Activated CD8-positive, alpha-beta T cell treated with anti-CD3 and anti-CD28 coated beads, Interleukin-2, amount 10 ng/mL, durations not matched to agents 7 days and 5 days (primary cell): Measurements from ENCODE around the gene ZNF468. TPM values are rescaled to one million over a fixed set of nuclear protein-coding genes. Genes with fewer than 3 reads are reported as not detected.
"Not testable (repeated sequence)": the region's sequence is repeated elsewhere in the genome, so short reads cannot be mapped to it uniquely, and the experiment has no call there.

Experiments
- ATAC-seq: fragments of 150-1000 bp; cut with Tn5 transposase; one replicate; pipeline ENCODE4 v1.10.0; 2021; ENCODE audit warnings: moderate library complexity
- CTCF ChIA-PET: fragments of 350-600 bp; sonication (Branson Sonifier 250); formaldehyde crosslinking; loops from one replicate; lab custom pipeline; 2021; ENCODE audit warnings: antibody characterized with exemption; lab: Charles Lee
- POLR2A ChIA-PET: fragments of 350-600 bp; sonication (Branson Sonifier 250); formaldehyde crosslinking; loops from one replicate; lab custom pipeline; 2021; ENCODE audit warnings: antibody characterized with exemption; lab: Charles Lee
- DNase-seq: peaks from one replicate; pipeline ENCODE4 v3.0.0-alpha.2; 2020
- H3K27ac Mint-ChIP-seq: one replicate; pipeline ENCODE4 v1.8.0; 2021; ENCODE audit warnings: mild to moderate bottlenecking, mixed read lengths
- H3K27me3 Mint-ChIP-seq: one replicate; pipeline ENCODE4 v1.8.0; 2021; ENCODE audit warnings: low read depth, mixed read lengths
- H3K36me3 Mint-ChIP-seq: one replicate; pipeline ENCODE4 v1.8.0; 2021; ENCODE audit warnings: low read depth, mixed read lengths
- H3K4me1 Mint-ChIP-seq: one replicate; pipeline ENCODE4 v1.8.0; 2021; ENCODE audit warnings: low read depth, mixed read lengths
- H3K4me3 Mint-ChIP-seq: one replicate; pipeline ENCODE4 v1.8.0; 2021; ENCODE audit warnings: mild to moderate bottlenecking, mixed read lengths
- H3K9me3 Mint-ChIP-seq: one replicate; pipeline ENCODE4 v1.8.0; 2022; ENCODE audit warnings: mixed read lengths; ENCODE audit not compliant: insufficient read depth
- total RNA-seq, 2 experiments: library from RNA; stranded (reverse); gene quantifications; one replicate each; pipeline ENCODE4 v1.2.3, GENCODE V29; 2021

Gene ZNF468
- total RNA-seq = 10 to 100 TPM; 21.2 to 26.7 TPM

- peak; percentile 99 for ATAC-seq
- H3K27ac Mint-ChIP-seq = peak within 1 kb of the TSS; percentile 89
- POLR2A ChIA-PET, H3K9me3 Mint-ChIP-seq, H3K27me3 Mint-ChIP-seq, CTCF ChIA-PET: not testable (repeated sequence)
- peaks cover 18% of the 10 kb centered on the region for H3K4me1 Mint-ChIP-seq
- peaks cover 36% of the 10 kb centered on the region for H3K36me3 Mint-ChIP-seq
- peak; percentile 80 for DNase-seq
- peak within 1 kb of the TSS; percentile 94 for H3K4me3 Mint-ChIP-seq
Observed at GRCh38 chr19:52857378-52858191, at the start of gene ZNF468. Gene ZNF468 (minus strand): TSS chr19:52857619. CDS start chr19:52854272, 3,347 bp downstream.

DNA sequence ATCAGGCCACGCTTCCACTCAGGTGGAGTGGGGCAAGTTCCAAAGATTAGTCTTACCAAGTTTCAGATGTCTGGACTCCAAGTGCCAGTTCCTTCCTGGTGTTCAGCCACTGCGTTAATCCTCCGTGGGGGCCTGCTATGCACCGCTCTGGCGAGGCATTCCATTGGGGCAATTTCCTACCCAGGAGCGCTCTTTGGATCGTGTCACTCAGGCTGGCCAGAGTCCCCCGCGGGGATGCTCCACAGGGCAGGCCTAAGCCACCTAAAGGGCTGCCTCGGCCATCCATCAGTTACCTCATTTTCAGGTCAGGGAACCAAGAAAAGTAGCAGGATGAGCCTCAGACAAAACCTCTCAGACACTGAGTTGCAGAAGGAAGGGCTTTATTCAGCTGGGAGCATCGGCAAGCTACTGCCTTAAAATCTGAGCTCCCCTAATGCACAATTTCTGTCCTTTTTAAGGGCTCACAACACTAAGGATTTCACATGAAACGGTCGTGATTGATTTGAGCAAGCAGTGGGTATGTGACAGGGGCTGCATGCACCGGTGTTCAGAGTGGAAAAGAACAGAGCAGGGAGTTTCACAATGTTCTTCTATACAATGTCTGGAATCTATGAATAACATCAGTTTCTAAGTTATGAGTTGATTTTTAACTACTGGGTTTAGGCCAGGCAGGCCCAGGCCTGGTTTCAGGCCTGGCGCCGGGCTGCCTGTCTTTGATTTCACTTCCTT is 46.8 kb upstream of the ZNF468 start:
- H3K27ac Mint-ChIP-seq, ATAC-seq, POLR2A ChIA-PET, DNase-seq, H3K4me3 Mint-ChIP-seq, CTCF ChIA-PET, H3K4me1 Mint-ChIP-seq, H3K27me3 Mint-ChIP-seq: not testable (repeated sequence)
- peaks cover 25% of the 10 kb centered on the region for H3K9me3 Mint-ChIP-seq
- H3K36me3 Mint-ChIP-seq = peaks cover 44% of the 10 kb centered on the region

DNA sequence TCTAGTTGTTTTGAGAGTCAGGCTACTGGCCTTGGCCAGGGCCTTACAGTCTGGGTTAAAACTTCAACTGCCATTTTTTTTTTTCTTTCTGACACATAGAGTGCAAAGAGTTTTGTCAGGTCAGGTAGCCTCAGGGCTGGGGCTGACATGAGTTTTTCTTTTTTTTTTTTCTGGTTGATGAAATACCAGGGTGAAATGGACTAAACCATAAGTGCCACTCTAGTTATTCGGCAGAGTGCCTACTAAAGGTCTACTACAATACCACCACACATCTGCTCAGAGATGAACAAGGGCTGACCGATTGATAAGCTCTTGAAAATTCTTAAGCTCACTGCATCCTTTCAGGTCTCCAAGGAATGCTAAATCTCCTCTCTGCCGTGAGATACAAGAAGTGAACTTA is 44.4 kb upstream of the ZNF468 start:
- Mint-ChIP-seq H3K36me3 (peaks cover 36% of the 10 kb centered on the region), H3K4me1 (peaks cover 5% of the 10 kb centered on the region), H3K9me3 (peaks cover 14% of the 10 kb centered on the region), H3K4me3 (no peak overlapping the region), H3K27ac (no peak overlapping the region), H3K27me3 (no peaks in the 10 kb centered on the region)
- ChIA-PET POLR2A (no interaction called here), CTCF (interaction anchor here (0.7 kb wide), 1 partner anchor 11 kb away, joined by 3 read pairs; no protein-coding TSS in a partner anchor)
- DNase-seq (no peak), ATAC-seq (no peak)

GRCh38 chr19:52898596-52898995 is 41.2 kb upstream of the ZNF468 start:
- peak overlapping the region; percentile 4 for H3K4me3 Mint-ChIP-seq
- POLR2A ChIA-PET = interaction anchor here (0.9 kb wide), 1 partner anchor 12 kb away, joined by 3 read pairs; no protein-coding TSS in a partner anchor

GRCh38 chr19:52898101-52898500 is 40.7 kb upstream of the ZNF468 start:
- no peaks in the 10 kb centered on the region for H3K27me3 Mint-ChIP-seq
- POLR2A ChIA-PET = interaction anchor here (0.9 kb wide), 1 partner anchor 12 kb away, joined by 3 read pairs; no protein-coding TSS in a partner anchor
- H3K36me3 Mint-ChIP-seq = peaks cover 30% of the 10 kb centered on the region
- peaks cover 8% of the 10 kb centered on the region for H3K4me1 Mint-ChIP-seq
- H3K9me3 Mint-ChIP-seq = peaks cover 6% of the 10 kb centered on the region
- CTCF ChIA-PET = no interaction called here
- no peak overlapping the region for H3K27ac Mint-ChIP-seq
- no peak for DNase-seq
- H3K4me3 Mint-ChIP-seq = no peak overlapping the region
- no peak for ATAC-seq

More at GRCh38 chr19:52898596-52898995, 41.2 kb upstream of the ZNF468 start:
- H3K27me3 Mint-ChIP-seq, H3K27ac Mint-ChIP-seq, ATAC-seq, DNase-seq, CTCF ChIA-PET, H3K9me3 Mint-ChIP-seq, H3K4me1 Mint-ChIP-seq: not testable (repeated sequence)
- H3K36me3 Mint-ChIP-seq = peaks cover 28% of the 10 kb centered on the region

DNA sequence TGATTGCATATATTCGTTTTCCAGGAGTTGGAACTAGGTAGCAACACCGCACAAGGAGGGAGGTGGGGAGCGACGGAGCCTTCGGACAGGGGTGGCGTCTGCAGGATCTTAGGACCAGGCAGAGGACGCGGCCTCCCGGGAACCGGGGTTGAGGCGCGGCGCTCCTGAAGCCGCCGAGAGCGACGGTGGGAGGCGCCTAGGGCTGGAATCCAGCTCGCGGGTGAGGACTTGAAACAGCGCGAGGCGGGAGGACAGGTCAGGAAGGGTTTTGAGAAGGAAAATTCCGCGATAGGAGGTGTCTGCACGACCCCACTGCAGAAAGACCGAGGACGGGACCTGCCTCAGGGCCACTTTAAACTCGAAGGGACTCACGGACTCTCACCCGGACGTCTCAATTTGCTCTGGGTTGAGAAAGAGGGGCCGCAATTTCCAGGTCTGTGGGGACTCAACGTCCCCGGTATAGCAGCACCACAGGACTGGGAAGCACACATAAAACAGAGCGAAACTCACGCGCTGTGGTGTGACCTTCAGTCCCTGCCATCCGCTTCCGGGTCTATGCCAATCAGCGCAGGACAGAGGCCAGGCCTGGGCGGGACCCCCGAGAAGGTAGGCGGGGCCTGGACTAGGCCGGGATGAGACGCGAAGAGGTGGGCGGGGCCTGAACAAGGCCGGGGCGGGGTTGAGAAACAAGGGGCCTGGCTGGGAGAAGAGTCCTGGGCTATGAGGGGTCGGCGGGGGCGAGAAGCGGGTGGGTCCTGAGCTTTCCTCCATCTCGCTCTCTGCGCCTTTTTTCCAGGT is 39.9 kb upstream of the ZNF468 start, which contains the start of gene ZNF320:
Gene ZNF320 (minus strand): TSS at position 498 of the 798 bp plus-strand sequence. CDS start 7,380 bp downstream, outside the sequence.
- POLR2A ChIA-PET = interaction anchor here (0.9 kb wide), 1 partner anchor 13 kb away, joined by 3 read pairs; no protein-coding TSS in a partner anchor

DNA sequence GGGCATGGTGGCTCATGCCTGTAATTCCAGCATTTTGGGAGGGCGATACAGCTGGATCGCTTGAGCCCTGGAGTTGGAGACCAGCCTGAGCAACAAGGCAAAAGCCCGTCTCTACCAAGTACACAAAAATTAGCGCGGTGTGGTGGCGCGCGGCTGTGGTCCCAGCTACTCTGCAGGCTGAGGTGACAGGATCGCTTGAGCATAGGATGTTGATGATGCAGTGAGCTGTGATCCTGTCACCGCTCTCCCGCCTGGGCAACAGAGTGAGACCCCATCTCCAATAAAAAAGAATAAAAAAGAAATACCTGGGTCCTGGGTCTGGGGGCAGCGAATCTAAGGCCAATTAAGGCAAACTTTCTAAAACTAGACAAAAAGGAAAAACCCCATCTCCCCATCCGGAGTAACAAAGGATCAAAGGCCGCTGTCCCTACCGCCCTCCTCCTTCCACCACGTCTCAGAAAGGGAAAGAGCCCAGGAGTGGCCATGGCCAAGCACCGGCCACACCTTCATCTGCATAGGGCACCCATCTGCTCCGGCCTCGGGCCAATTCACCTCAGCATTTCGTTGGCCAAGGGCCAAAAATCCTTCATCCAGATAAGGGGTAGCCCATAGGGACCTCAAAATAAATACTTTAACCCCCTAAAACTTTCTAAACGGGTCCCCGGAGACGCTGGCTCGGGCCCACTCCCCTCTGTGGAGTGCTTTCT is 39.2 kb upstream of the ZNF468 start:
- Mint-ChIP-seq H3K36me3 (peaks cover 41% of the 10 kb centered on the region), H3K4me1 (peaks cover 8% of the 10 kb centered on the region), H3K9me3 (peaks cover 6% of the 10 kb centered on the region), H3K27me3 (no peaks in the 10 kb centered on the region), H3K27ac (peak overlapping the region; percentile 97), H3K4me3 (peak overlapping the region; percentile 90)
- DNase-seq = peak; percentile 24
- POLR2A ChIA-PET = no interaction called here
- ATAC-seq = no peak
- CTCF ChIA-PET = interaction anchor here (1.1 kb wide), 1 partner anchor 11 kb away, joined by 3 read pairs; no protein-coding TSS in a partner anchor

More for the DNA sequence above, 39.9 kb upstream of the ZNF468 start, which contains the start of gene ZNF320:
- Mint-ChIP-seq H3K4me3 (peak within 1 kb of the TSS; percentile 90), H3K27me3 (no peaks in the 10 kb centered on the region), H3K36me3 (peaks cover 37% of the 10 kb centered on the region), H3K9me3 (peaks cover 6% of the 10 kb centered on the region), H3K4me1 (peaks cover 8% of the 10 kb centered on the region), H3K27ac (peak within 1 kb of the TSS; percentile 97)
- CTCF ChIA-PET = no interaction called here
- DNase-seq (peak; percentile 96), ATAC-seq (peak; percentile 100)

GRCh38 chr19:52891336-52891735 is 33.9 kb upstream of the ZNF468 start:
- DNase-seq (no peak), ATAC-seq (no peak)
- H3K27ac Mint-ChIP-seq = no peak overlapping the region
- H3K4me3 Mint-ChIP-seq = no peak overlapping the region
- no peaks in the 10 kb centered on the region for H3K27me3 Mint-ChIP-seq
- peaks cover 73% of the 10 kb centered on the region for H3K36me3 Mint-ChIP-seq
- no peaks in the 10 kb centered on the region for H3K4me1 Mint-ChIP-seq
- ChIA-PET POLR2A (interaction anchor here (1.2 kb wide), 1 partner anchor 31 kb away, joined by 3 read pairs; no protein-coding TSS in a partner anchor), CTCF (interaction anchor here (0.6 kb wide), 1 partner anchor 10 kb away, joined by 3 read pairs; no protein-coding TSS in a partner anchor)
- H3K9me3 Mint-ChIP-seq = peaks cover 6% of the 10 kb centered on the region

GRCh38 chr19:52889931-52890330 is 32.5 kb upstream of the ZNF468 start:
- Mint-ChIP-seq H3K27ac (no peak overlapping the region), H3K9me3 (peaks cover 8% of the 10 kb centered on the region), H3K27me3 (no peaks in the 10 kb centered on the region), H3K4me3 (no peak overlapping the region), H3K4me1 (no peaks in the 10 kb centered on the region), H3K36me3 (peaks cover 73% of the 10 kb centered on the region)
- ATAC-seq (no peak), DNase-seq (no peak)
- ChIA-PET POLR2A (no interaction called here), CTCF (no interaction called here)

- Mint-ChIP-seq H3K36me3 (peaks cover 74% of the 10 kb centered on the region), H3K27me3 (no peaks in the 10 kb centered on the region), H3K27ac (no peak overlapping the region), H3K4me3 (no peak overlapping the region), H3K4me1 (no peaks in the 10 kb centered on the region), H3K9me3 (peaks cover 17% of the 10 kb centered on the region)
- CTCF ChIA-PET = no interaction called here
- ATAC-seq (no peak), DNase-seq (no peak)
- POLR2A ChIA-PET = no interaction called here
Observed at GRCh38 chr19:52889076-52889475, 31.7 kb upstream of the ZNF468 start.
